ENCODE results near the gene CNGA3. TPM values are rescaled to one million over a fixed set of nuclear protein-coding genes. Genes with fewer than 3 reads are reported as not detected.

The CNGA3 gene
- total and polyA plus RNA-seq, 2 of the 8 experiments (the other 6 are each of a cell fraction or from before 2014, with no cell fraction given) = 0.02 TPM; not detected in 1

GRCh38 chr2:98297817-98298682 lies 48.2 kb upstream of the CNGA3 start:
- CTCF ChIA-PET (ENCODE audit: partially characterized antibody) = interaction anchor here (0.6 to 2.9 kb wide), 9 partner anchors 13 to 180 kb away, joined by 3 to 8 read pairs (median 3); no protein-coding TSS in a partner anchor

More at GRCh38 chr2:98297817-98298682, 48.2 kb upstream of the CNGA3 start:
- Histone ChIP-seq H2AK5ac (ENCODE audit: low read depth, low read length) (no peak overlapping the region), H2BK12ac (ENCODE audit: low read depth, low read length) (no peak overlapping the region), H3K23me2 (ENCODE audit: low read depth, low read length) (no peaks in the 10 kb centered on the region), H3K79me1 (ENCODE audit: low read depth, low read length) (no peaks in the 10 kb centered on the region), H3K36me3 (ENCODE audit: control insufficient read depth in 2 of 4, insufficient read depth in 4 of 4, low read length in 3 of 4) (no peaks in the 10 kb centered on the region), H3K9ac (replicated peaks in 1 of 4; ENCODE audit: extremely low read depth in 1 of 4, low read depth in 3 of 4, low read length in 3 of 4) (no peak overlapping the region), H3K18ac (ENCODE audit: extremely low read depth, low read length) (no peak overlapping the region), H3K9me3 (ENCODE audit: insufficient read depth in 2 of 2, low read depth in 1 of 2, low read length in 1 of 2) (no peaks in the 10 kb centered on the region), H3K27me3 (replicated peaks in 1 of 4; ENCODE audit: control insufficient read depth in 3 of 4, extremely low read depth in 1 of 4, insufficient read depth in 3 of 4, low read length in 3 of 4) (0 out of 7 replicates have a peak, but pooled peaks cover 0 to 3% (median 0%) of the 10 kb centered on the region in 4 experiments), H2BK15ac (ENCODE audit: low read length) (no peak overlapping the region), H3K14ac (ENCODE audit: insufficient read length) (no peak overlapping the region), H3K4me2 (ENCODE audit: insufficient read depth in 1 of 2, low read depth in 2 of 2, low read length in 2 of 2) (no peak overlapping the region), H2AFZ (ENCODE audit: low read length) (no peak overlapping the region), H3K23ac (ENCODE audit: insufficient read length) (no peak overlapping the region), H3K79me2 (ENCODE audit: control insufficient read depth in 1 of 2, insufficient read depth in 2 of 2, low read length in 2 of 2) (no peaks in the 10 kb centered on the region), H3K4me3 (ENCODE audit: extremely low read depth in 1 of 4, insufficient read depth in 2 of 4, low read depth in 3 of 4, low read length in 4 of 4) (no peak overlapping the region), H4K91ac (replicated peaks; ENCODE audit: insufficient read length, low read length) (no peak overlapping the region), H2BK5ac (ENCODE audit: low read depth, low read length) (no peak overlapping the region), H3K4ac (replicated peaks; ENCODE audit: insufficient read length, low read depth, low read length) (no peak overlapping the region), H4K5ac (ENCODE audit: insufficient read length, low read depth, low read length) (no peak overlapping the region), H3K56ac (replicated peaks; ENCODE audit: insufficient read length, low read depth, low read length) (no peak overlapping the region), H2BK20ac (ENCODE audit: low read length) (no peak overlapping the region), H3K27ac (ENCODE audit: low read depth, low read length) (no peak overlapping the region), H2BK120ac (replicated peaks; ENCODE audit: low read depth, low read length) (no peak overlapping the region), H4K8ac (ENCODE audit: extremely low read depth, insufficient read depth, low read length) (no peak overlapping the region), H3K4me1 (replicated peaks in 1 of 4; ENCODE audit: control insufficient read depth in 3 of 4, insufficient read depth in 4 of 4, low read length in 3 of 4) (no peaks in the 10 kb centered on the region), H4K20me1 (replicated peaks in 1 of 2; ENCODE audit: control insufficient read depth in 1 of 2, insufficient read depth in 2 of 2, low read length in 2 of 2) (no peaks in the 10 kb centered on the region)
- TF ChIP-seq POLR2AphosphoS5 (IDR thresholded peaks at IDR 0.05; ENCODE audit: low read depth, low read length) (no peak), RAD21 (IDR thresholded peaks at IDR 0.05 in 1 of 2, conservative IDR thresholded peaks at IDR 0.05 in 1 of 2; ENCODE audit: low read depth in 2 of 2, low read length in 2 of 2) (peak; percentile 62 to 71), CTCF (IDR thresholded peaks at IDR 0.05; ENCODE audit: control extremely low read depth in 1 of 3, insufficient read depth in 1 of 3, low read depth in 1 of 3, low read length in 3 of 3) (peak; percentile 52 to 82 (median 66))
- POLR2A ChIA-PET (ENCODE audit: partially characterized antibody) = no interaction called here
- DNase-seq (ENCODE audit: low read depth in 1 of 2, low spot score in 2 of 2) = no peak
- WGBS, 2 experiments (ENCODE audit: extremely low coverage in 1 of 2, insufficient coverage in 1 of 2, insufficient read length in 1 of 2, insufficient replicate concordance in 2 of 2, low coverage in 1 of 2, low lambda C conversion rate in 2 of 2, missing lambda C conversion rate in 1 of 2) = 81% methylated on average over 12 of the region's 12 CpGs; no CpG with 5 or more reads in 1 of the 2 experiments
- FAIRE-seq = no peak
